AG09319 (cell line): ENCODE measurements around the gene GRK1.

Experiments
- DNase-seq: peaks from one replicate; pipeline ENCODE4 v3.0.0-alpha.2; 2010; ENCODE audit warnings: low read depth; ENCODE audit errors: extremely low read depth
- TF ChIP-seq, protein P1 (sequence below): IDR thresholded peaks from 2 replicates; pipeline ENCODE4 v1.5.1; 2011; ENCODE audit warnings: low read depth, mild to moderate bottlenecking, inconsistent platforms, low read length, moderate library complexity

Gene GRK1

DNA sequence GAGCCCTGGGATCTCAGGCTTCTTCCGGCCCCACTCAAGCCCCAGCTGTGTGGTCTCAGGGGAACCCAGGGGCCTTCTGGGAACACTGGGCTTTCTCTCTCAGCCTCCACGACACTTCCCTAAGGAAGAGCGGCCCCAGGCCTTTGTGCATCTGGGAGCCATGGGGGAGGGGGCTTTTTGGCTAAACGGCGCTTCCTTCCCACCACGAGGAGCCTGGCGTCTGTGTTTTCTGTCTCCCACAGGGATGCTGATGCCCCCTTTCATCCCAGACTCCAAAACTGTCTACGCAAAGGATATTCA is 67.8 kb downstream of the GRK1 start:
- no peak for DNase-seq
- TF ChIP-seq, protein P1, sequence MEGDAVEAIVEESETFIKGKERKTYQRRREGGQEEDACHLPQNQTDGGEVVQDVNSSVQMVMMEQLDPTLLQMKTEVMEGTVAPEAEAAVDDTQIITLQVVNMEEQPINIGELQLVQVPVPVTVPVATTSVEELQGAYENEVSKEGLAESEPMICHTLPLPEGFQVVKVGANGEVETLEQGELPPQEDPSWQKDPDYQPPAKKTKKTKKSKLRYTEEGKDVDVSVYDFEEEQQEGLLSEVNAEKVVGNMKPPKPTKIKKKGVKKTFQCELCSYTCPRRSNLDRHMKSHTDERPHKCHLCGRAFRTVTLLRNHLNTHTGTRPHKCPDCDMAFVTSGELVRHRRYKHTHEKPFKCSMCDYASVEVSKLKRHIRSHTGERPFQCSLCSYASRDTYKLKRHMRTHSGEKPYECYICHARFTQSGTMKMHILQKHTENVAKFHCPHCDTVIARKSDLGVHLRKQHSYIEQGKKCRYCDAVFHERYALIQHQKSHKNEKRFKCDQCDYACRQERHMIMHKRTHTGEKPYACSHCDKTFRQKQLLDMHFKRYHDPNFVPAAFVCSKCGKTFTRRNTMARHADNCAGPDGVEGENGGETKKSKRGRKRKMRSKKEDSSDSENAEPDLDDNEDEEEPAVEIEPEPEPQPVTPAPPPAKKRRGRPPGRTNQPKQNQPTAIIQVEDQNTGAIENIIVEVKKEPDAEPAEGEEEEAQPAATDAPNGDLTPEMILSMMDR: no peak

DNA sequence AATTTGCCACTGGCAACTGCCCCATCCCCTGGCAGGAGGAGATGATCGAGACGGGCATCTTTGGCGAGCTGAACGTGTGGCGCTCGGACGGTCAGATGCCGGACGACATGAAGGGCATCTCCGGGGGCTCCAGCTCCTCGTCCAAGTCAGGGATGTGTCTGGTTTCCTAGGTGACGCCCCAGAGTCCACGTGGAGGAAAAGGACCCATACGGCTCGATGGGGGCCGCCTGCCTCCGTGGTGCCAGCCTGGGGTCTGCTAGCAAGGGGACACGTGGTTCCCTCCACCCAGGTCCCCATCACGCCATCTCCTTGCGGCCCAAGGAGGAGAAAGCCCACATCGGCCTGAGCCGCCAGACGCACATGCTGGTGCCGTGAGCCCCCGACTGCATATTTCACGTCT is 68.2 kb downstream of the GRK1 start:
- TF ChIP-seq, protein P1: no peak
- no peak for DNase-seq

DNA sequence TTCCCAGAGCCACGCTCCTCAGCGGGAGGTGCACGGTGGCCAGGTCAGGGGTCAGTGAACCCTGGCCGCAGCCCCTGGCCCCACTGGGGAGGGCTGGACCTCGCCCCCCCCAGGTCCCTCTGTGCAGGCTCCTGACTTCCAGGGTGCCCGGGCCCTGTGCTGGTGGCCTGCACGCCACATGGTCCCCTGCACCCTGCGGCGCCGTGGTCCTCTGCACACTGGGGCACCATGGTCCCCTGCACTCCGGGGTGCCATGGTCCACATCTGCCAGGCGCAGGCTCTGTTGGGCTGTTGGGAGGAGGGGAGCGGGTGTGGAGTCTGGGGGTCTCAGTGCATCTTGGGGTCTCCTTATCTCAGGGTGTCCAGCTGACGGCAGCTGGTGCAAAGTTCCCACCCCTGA is 68.7 kb downstream of the GRK1 start:
- no peak for DNase-seq
- TF ChIP-seq, protein P1: no peak

DNA sequence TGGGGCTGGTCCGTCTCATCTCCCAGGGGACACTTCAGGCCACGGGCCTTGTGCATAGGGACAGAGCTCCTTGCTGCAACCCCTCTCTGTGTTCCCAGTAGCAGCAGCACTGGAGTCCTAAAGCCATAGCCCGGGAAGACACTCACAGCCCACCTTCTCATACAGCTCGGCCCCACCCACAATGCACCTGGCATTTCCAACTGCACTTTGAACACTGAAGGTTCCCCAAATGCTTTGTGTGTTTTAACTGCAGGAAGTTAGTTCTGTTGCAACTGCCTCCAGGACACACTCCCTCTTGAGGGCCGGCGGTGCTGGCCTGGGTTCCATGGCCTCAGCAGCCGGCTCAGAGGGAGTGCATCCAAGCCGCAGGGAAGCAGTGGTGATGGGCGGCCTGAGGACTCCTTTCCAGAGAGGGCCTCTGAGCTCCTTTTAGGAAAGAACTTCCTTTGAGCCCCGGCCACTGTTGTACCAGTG is 69.3 kb downstream of the GRK1 start:
- TF ChIP-seq, protein P1: no peak
- no peak for DNase-seq

DNA sequence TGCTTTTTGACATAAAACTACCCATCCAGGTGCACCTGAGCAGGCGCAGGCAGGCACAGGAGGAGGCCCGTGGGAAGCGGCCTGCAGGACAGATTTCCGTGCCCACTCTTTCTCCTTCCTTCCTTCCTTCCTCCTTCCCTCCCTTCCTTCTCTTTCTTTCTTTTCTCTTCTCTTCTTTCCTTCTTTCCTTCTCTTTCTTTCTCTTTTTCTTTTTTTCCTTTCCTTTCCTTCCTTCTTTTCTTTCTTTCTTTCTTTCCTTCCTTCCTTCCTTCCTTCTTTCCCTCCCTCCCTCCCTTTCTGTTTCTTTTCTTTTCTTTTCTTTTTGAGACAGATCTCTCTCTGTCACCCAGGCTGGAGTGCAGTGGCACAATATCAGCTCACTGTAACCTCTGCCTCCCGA is 70.8 kb downstream of the GRK1 start:
- DNase-seq: no peak
- TF ChIP-seq, protein P1: no peak

DNA sequence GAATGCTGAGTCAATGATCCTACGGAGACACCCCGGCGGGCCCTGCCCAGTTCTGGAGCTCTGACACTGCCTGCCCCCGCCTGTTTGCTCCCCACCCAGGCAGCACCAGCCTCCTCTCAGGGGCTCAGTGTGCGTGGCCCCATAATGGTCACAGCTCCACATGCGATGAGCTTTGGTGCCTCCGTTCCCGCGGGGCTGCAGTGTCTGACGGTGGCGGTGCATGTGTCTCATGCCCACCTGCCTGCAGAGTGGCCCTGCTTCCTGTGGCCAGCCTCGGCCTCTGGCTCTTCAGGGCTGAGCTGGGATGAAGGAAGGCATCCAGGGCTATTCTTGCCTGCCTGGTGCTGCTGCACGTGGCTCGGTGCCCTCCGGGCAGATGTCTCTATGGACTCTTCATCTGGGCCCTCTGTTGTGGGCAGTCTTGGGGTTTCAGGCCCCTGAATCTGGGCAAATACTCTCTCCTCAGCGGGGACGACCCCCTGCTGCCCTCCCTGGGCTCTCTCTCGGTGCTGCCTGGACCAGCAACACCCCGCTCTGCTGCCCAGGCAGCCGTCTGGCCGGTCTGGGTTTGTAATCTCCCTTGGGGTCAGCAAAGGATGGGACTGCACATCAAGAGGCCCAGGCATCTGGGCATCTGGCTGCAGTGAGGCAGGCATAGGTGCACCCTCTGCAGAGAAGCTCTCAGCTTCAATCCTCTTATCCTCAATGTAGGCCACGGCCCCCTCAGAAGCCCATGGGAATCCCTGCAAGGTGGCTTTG is 72.7 kb downstream of the GRK1 start:
- DNase-seq: no peak
- TF ChIP-seq, protein P1: no peak

DNA sequence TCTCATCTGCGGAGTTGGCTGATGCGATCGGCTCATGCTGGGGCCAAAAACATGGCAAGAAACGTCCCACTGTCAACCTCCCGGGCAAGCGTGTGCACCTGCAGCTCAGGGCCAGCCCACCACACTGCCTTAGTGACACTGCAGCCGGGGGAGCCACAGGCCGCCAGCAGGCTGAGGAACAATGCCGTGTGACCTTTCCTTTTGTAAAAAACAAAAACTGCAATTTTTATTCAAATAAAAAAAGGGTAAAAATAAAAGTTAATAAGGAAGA is 73.2 kb downstream of the GRK1 start:
- TF ChIP-seq, protein P1: no peak
- no peak for DNase-seq
